MM.1S (cell line): Measurements from ENCODE around the gene HSPB7.

Source experiments
- EZH2 ChIP-seq: fragments of 300-600 bp; sonication (generic); optimal IDR thresholded peaks from 2 replicates; pipeline ENCODE3; 2017; ENCODE audit warnings: low read depth, mild to moderate bottlenecking, antibody characterized with exemption, low read length, mixed read lengths
- EZH2phosphoT487 ChIP-seq: fragments of 300-600 bp; sonication (generic); IDR thresholded peaks from 2 replicates; pipeline ENCODE4 v1.6.1; 2018; ENCODE audit warnings: antibody characterized with exemption, low read length
- TF ChIP-seq, protein P1 (sequence below): fragments of 300-600 bp; sonication (generic); IDR thresholded peaks from 2 replicates; pipeline ENCODE4 v1.5.1; 2016; ENCODE audit warnings: antibody characterized with exemption, low read length, mixed read lengths

DNA sequence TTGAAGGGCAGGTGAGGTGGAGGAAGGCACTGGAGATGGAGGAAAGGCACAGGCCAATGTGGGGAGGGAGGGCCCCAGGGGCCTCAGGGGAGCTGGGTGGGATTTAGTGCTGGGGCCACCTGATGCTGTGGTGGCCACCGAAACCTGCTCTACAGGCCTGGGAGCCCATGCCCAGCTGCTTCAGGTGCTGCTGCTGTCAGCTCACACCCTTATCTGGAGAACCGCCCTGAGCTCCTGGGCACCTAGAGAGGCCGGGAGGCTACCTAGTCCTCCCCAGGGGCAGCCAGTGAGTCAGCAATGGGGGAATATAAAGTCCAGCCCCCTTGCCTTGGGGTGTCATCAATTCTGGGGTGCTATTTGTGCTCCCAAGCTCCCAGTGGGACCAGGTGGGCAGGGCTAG, 43.4 kb upstream of the HSPB7 start:
- TF ChIP-seq, protein P1, sequence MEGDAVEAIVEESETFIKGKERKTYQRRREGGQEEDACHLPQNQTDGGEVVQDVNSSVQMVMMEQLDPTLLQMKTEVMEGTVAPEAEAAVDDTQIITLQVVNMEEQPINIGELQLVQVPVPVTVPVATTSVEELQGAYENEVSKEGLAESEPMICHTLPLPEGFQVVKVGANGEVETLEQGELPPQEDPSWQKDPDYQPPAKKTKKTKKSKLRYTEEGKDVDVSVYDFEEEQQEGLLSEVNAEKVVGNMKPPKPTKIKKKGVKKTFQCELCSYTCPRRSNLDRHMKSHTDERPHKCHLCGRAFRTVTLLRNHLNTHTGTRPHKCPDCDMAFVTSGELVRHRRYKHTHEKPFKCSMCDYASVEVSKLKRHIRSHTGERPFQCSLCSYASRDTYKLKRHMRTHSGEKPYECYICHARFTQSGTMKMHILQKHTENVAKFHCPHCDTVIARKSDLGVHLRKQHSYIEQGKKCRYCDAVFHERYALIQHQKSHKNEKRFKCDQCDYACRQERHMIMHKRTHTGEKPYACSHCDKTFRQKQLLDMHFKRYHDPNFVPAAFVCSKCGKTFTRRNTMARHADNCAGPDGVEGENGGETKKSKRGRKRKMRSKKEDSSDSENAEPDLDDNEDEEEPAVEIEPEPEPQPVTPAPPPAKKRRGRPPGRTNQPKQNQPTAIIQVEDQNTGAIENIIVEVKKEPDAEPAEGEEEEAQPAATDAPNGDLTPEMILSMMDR, result no peak
- TF ChIP-seq EZH2phosphoT487 (no peak), EZH2 (no peak)
